ENCODE results near the gene GHR. TPM values are rescaled to one million over a fixed set of nuclear protein-coding genes. Genes with fewer than 3 reads are reported as not detected.

Gene GHR
- total and polyA plus RNA-seq, 10 of the 15 experiments (the other 5 are each of a cell fraction or from before 2014, with no cell fraction given): 0.23 to 10.2 (median 0.48) TPM

GRCh38 chr5:42517164-42517563 is 93.9 kb downstream of the GHR start:
- ATAC-seq: no peak
- DNase-seq (ENCODE audit: low read depth, low spot score): no peak
- BruUV-seq (replicated peaks): no TSS peak
- H3K27ac ChIP-seq (ENCODE audit: control insufficient read depth, insufficient read depth): no peak overlapping the region
- no peaks in the 10 kb centered on the region for H3K4me1 ChIP-seq (ENCODE audit: control insufficient read depth, insufficient read depth, low read length)
- CTCF ChIA-PET: interaction anchor here (0.7 to 2.4 kb wide), 5 partner anchors 50 to 371 kb away, joined by 3 to 8 read pairs (median 3); no protein-coding TSS in a partner anchor
- no peak overlapping the region for H3K9ac ChIP-seq (ENCODE audit: control insufficient read depth, insufficient read depth, low read length)
- WGBS (ENCODE audit: insufficient coverage, insufficient replicate concordance, low lambda C conversion rate, missing lambda C conversion rate): 0% methylated on average over 2 of the region's 2 CpGs
- SMC1A ChIA-PET (ENCODE audit: uncharacterized antibody, unreplicated experiment): interaction anchor here (0.9 to 1.4 kb wide), 5 partner anchors 21 to 88 kb away, joined by 3 to 5 read pairs (median 3); no protein-coding TSS in a partner anchor
- intact Hi-C loops (cut with micrococcal nuclease; ENCODE audit: unreplicated experiment): no loop called here
- H3K4me3 ChIP-seq: no peak overlapping the region
- TF ChIP-seq DPF2 (IDR thresholded peaks at IDR 0.05): no peak
- in situ Hi-C loops (cut with MboI): no loop called here
- FAIRE-seq: no peak
- H3K79me2 ChIP-seq (ENCODE audit: control insufficient read depth, insufficient read depth, low read length): no peaks in the 10 kb centered on the region
- H3K9me3 ChIP-seq (replicated peaks; ENCODE audit: control insufficient read depth, insufficient read depth, low read length): no peaks in the 10 kb centered on the region
- H4K20me1 ChIP-seq (ENCODE audit: control insufficient read depth, insufficient read depth): no peaks in the 10 kb centered on the region
- H2AFZ ChIP-seq (ENCODE audit: control insufficient read depth, low read depth, low read length): no peak overlapping the region
- RAD21 ChIA-PET (ENCODE audit: unreplicated experiment): interaction anchor here (1.4 kb wide), 1 partner anchor 51 kb away, joined by 3 read pairs; no protein-coding TSS in a partner anchor
- no peaks in the 10 kb centered on the region for H3K36me3 ChIP-seq (ENCODE audit: control insufficient read depth in 2 of 2, insufficient read depth in 2 of 2, low read length in 1 of 2)
- POLR2A ChIA-PET: no interaction called here
- no peak overlapping the region for H3K4me2 ChIP-seq (ENCODE audit: control insufficient read depth, insufficient read depth)
- no peaks in the 10 kb centered on the region for H3K27me3 ChIP-seq (replicated peaks in 1 of 2; ENCODE audit: control insufficient read depth in 2 of 2, insufficient read depth in 2 of 2, low read length in 1 of 2)

DNA sequence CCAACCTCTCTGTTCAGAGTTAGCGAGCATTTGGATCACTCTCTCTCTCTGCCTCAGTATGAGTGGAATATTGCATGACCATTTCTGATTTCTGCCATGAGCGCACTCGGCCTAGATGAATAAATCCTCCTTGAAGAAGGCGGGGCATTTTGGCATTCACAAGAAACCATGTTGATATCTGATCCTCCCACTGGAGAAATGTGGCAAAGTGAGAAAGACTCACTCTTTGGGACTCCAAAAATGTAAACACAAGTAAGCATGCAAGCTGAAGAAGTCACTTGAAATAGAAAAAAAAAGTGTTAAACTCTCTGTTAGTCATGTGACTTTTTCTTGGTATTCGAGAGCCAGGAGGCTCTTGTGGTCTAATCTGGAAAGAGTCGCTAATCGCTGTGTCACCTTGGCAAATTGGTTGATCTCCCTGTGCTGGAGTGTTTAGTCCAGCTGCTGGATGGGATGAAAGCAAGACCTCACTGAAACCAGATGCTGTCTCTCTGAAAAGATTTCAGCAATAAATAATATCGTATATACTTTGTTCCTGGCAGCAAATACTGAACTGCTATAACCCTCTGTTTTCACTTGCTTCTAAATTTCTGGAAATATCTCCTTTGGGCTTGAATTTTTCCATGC is 95.5 kb downstream of the GHR start:
- Histone ChIP-seq H2AFZ (ENCODE audit: control insufficient read depth, low read depth, low read length) (no peak overlapping the region), H3K4me2 (ENCODE audit: control insufficient read depth, insufficient read depth) (no peak overlapping the region), H3K79me2 (ENCODE audit: control insufficient read depth, insufficient read depth, low read length) (no peaks in the 10 kb centered on the region), H3K4me1 (ENCODE audit: control insufficient read depth, insufficient read depth, low read length) (no peaks in the 10 kb centered on the region), H3K36me3 (ENCODE audit: control insufficient read depth in 2 of 2, insufficient read depth in 2 of 2, low read length in 1 of 2) (no peaks in the 10 kb centered on the region), H3K27ac (ENCODE audit: control insufficient read depth, insufficient read depth) (no peak overlapping the region), H4K20me1 (ENCODE audit: control insufficient read depth, insufficient read depth) (no peaks in the 10 kb centered on the region), H3K4me3 (no peak overlapping the region), H3K9me3 (replicated peaks; ENCODE audit: control insufficient read depth, insufficient read depth, low read length) (no peaks in the 10 kb centered on the region), H3K9ac (ENCODE audit: control insufficient read depth, insufficient read depth, low read length) (no peak overlapping the region), H3K27me3 (replicated peaks in 1 of 2; ENCODE audit: control insufficient read depth in 2 of 2, insufficient read depth in 2 of 2, low read length in 1 of 2) (no peaks in the 10 kb centered on the region)
- in situ Hi-C loops (cut with MboI) (no loop called here), intact Hi-C loops (cut with micrococcal nuclease; ENCODE audit: unreplicated experiment) (no loop called here)
- no peak for ATAC-seq
- ChIA-PET RAD21 (ENCODE audit: unreplicated experiment) (interaction anchor here (1.8 kb wide), 1 partner anchor 96 kb away, joined by 4 read pairs; the partner anchor contains the start of gene GHR), SMC1A (ENCODE audit: uncharacterized antibody, unreplicated experiment) (interaction anchor here (1.0 to 1.6 kb wide), 5 partner anchors 11 to 199 kb away, joined by 3 to 6 read pairs (median 3); partner anchors contain the start of gene GHR), POLR2A (interaction anchor here (1.5 kb wide), 1 partner anchor 51 kb away, joined by 3 read pairs; no protein-coding TSS in a partner anchor), CTCF (interaction anchor here (0.6 to 1.5 kb wide), 4 partner anchors 96 to 664 kb away, joined by 3 to 4 read pairs (median 4); partner anchors contain the start of gene GHR)
- 21% methylated on average over 8 of the region's 8 CpGs for WGBS (ENCODE audit: insufficient coverage, insufficient replicate concordance, low lambda C conversion rate, missing lambda C conversion rate)
- no peak for FAIRE-seq
- no peak for DNase-seq (ENCODE audit: low read depth, low spot score)
- no peak for TF ChIP-seq ZBED1 (IDR thresholded peaks at IDR 0.05; ENCODE audit: borderline replicate concordance)
- TF ChIP-seq NR2C1 (IDR thresholded peaks at IDR 0.05): no peak
- no peak for TF ChIP-seq DPF2 (IDR thresholded peaks at IDR 0.05)
- no peak for TF ChIP-seq FOXK2 (IDR thresholded peaks at IDR 0.05)
- TF ChIP-seq ZNF217 (IDR thresholded peaks at IDR 0.05): no peak
- BruUV-seq (replicated peaks): no TSS peak

All from GM12878 (cell line).